ENCODE data around the gene AP4M1. TPM values are rescaled to one million over a fixed set of nuclear protein-coding genes. Genes with fewer than 3 reads are reported as not detected.
A peak's percentile ranks its signal among the peaks of the same experiment; 100 is the strongest.

The AP4M1 gene
- total RNA-seq, 1 donor from 2014 or later: 22.6 TPM

GRCh38 chr7:100102950-100103840 is 1.8 kb downstream of the AP4M1 start:
- peaks cover 18% of the 10 kb centered on the region for H3K27me3 Mint-ChIP-seq (ENCODE audit: low read depth)
- TF ChIP-seq CTCF (conservative IDR thresholded peaks at IDR 0.05): no peak
- peaks cover 44% of the 10 kb centered on the region for H3K4me1 Mint-ChIP-seq
- no peaks in the 10 kb centered on the region for H3K9me3 Mint-ChIP-seq
- peak overlapping the region; percentile 84 for H3K27ac Mint-ChIP-seq (ENCODE audit: unreplicated experiment)
- no peak for DNase-seq (ENCODE audit: low read depth, low spot score)
- H3K4me3 Mint-ChIP-seq: peak overlapping the region; percentile 99
- H3K36me3 Mint-ChIP-seq (ENCODE audit: low read depth): peaks cover 32% of the 10 kb centered on the region

- no peak for TF ChIP-seq CTCF (conservative IDR thresholded peaks at IDR 0.05)
- Mint-ChIP-seq H3K27ac (ENCODE audit: unreplicated experiment) (peak overlapping the region; percentile 20), H3K9me3 (no peaks in the 10 kb centered on the region), H3K36me3 (ENCODE audit: low read depth) (peaks cover 11% of the 10 kb centered on the region), H3K27me3 (ENCODE audit: low read depth) (peaks cover 11% of the 10 kb centered on the region), H3K4me3 (no peak overlapping the region), H3K4me1 (peaks cover 22% of the 10 kb centered on the region)
- no peak for DNase-seq (ENCODE audit: low read depth, low spot score)
These were observed 4.1 kb downstream of the AP4M1 start for GRCh38 chr7:100105534-100105933.

- Mint-ChIP-seq H3K4me1 (peaks cover 16% of the 10 kb centered on the region), H3K36me3 (ENCODE audit: low read depth) (peaks cover 9% of the 10 kb centered on the region), H3K27ac (ENCODE audit: unreplicated experiment) (no peak overlapping the region), H3K27me3 (ENCODE audit: low read depth) (peaks cover 5% of the 10 kb centered on the region), H3K4me3 (no peak overlapping the region), H3K9me3 (no peaks in the 10 kb centered on the region)
- TF ChIP-seq CTCF (conservative IDR thresholded peaks at IDR 0.05): no peak
- no peak for DNase-seq (ENCODE audit: low read depth, low spot score)
These were observed 5.2 kb downstream of the AP4M1 start for GRCh38 chr7:100106633-100107032.

- Mint-ChIP-seq H3K4me3 (no peak overlapping the region), H3K27ac (ENCODE audit: unreplicated experiment) (no peak overlapping the region), H3K9me3 (no peaks in the 10 kb centered on the region), H3K36me3 (ENCODE audit: low read depth) (peaks cover 8% of the 10 kb centered on the region), H3K27me3 (ENCODE audit: low read depth) (peaks cover 3% of the 10 kb centered on the region), H3K4me1 (peaks cover 16% of the 10 kb centered on the region)
- TF ChIP-seq CTCF (conservative IDR thresholded peaks at IDR 0.05): no peak
- DNase-seq (ENCODE audit: low read depth, low spot score): no peak
These were observed 5.8 kb downstream of the AP4M1 start for GRCh38 chr7:100107125-100107737.

- Mint-ChIP-seq H3K4me3 (no peak overlapping the region), H3K27me3 (ENCODE audit: low read depth) (peaks cover 3% of the 10 kb centered on the region), H3K36me3 (ENCODE audit: low read depth) (peaks cover 8% of the 10 kb centered on the region), H3K27ac (ENCODE audit: unreplicated experiment) (no peak overlapping the region), H3K9me3 (no peaks in the 10 kb centered on the region), H3K4me1 (peaks cover 12% of the 10 kb centered on the region)
- no peak for TF ChIP-seq CTCF (conservative IDR thresholded peaks at IDR 0.05)
- no peak for DNase-seq (ENCODE audit: low read depth, low spot score)
These were observed 6.4 kb downstream of the AP4M1 start for GRCh38 chr7:100107890-100108289.
